Spinal cord (tissue), 10 donors: ENCODE data around the gene PRKCZ. TPM values are rescaled to one million over a fixed set of nuclear protein-coding genes. Genes with fewer than 3 reads are reported as not detected.

Source experiments
- DNase-seq, 6 donors: peaks; one replicate each; pipeline versions ENCODE4 v3.0.0 to v3.0.0-alpha.2; 2013 to 2015; ENCODE audit warnings: low spot score in 6 of 6, low read depth in 4 of 6
- H3K27ac ChIP-seq: one replicate; pipeline ENCODE4 v1.5.1; 2013; ENCODE audit warnings: low read depth, low read length, control low read depth
- H3K27me3 ChIP-seq: one replicate; pipeline ENCODE4 v1.6.1; 2013; ENCODE audit warnings: low read length; ENCODE audit not compliant: control insufficient read depth, insufficient read depth
- H3K36me3 ChIP-seq: one replicate; pipeline ENCODE4 v1.6.1; 2013; ENCODE audit warnings: low read length; ENCODE audit not compliant: control insufficient read depth, insufficient read depth
- H3K4me1 ChIP-seq: one replicate; pipeline ENCODE4 v1.6.1; 2013; ENCODE audit warnings: low read length; ENCODE audit not compliant: control insufficient read depth, insufficient read depth
- H3K4me3 ChIP-seq: one replicate; pipeline ENCODE4 v1.5.1; 2013; ENCODE audit warnings: low read depth, low read length, control low read depth
- H3K9me3 ChIP-seq: one replicate; pipeline ENCODE4 v1.6.1; 2013; ENCODE audit warnings: low read length; ENCODE audit not compliant: control insufficient read depth, insufficient read depth
- WGBS: methylation state at CpG from one replicate; pipeline ENCODE4 v1.1.5; 2013; ENCODE audit warnings: missing lambda C conversion rate; ENCODE audit not compliant: insufficient coverage; 5-methylcytosine and 5-hydroxymethylcytosine counted together
- polyA plus RNA-seq, 2 donors: library from polyadenylated mRNA; unstranded; fragments of 120-200 nt; gene quantifications; one replicate each; pipeline ENCODE4 v1.2.1, GENCODE V29; 2013; ENCODE audit not compliant: insufficient read length in 2 of 2
- total RNA-seq, 2 donors: library from RNA; depleted of rRNA in 1 of 2; stranded (reverse); fragments of 120-200 nt in 1 of 2; fragments of >200 nt in 1 of 2; gene quantifications; one replicate each; pipeline versions ENCODE4 v1.2.3 to v1.2.4, GENCODE V29; 2013 to 2014
- donor health status: healthy.

Gene PRKCZ
- total and polyA plus RNA-seq, 4 donors, result 33.2 to 131 (median 93.1) TPM

DNA sequence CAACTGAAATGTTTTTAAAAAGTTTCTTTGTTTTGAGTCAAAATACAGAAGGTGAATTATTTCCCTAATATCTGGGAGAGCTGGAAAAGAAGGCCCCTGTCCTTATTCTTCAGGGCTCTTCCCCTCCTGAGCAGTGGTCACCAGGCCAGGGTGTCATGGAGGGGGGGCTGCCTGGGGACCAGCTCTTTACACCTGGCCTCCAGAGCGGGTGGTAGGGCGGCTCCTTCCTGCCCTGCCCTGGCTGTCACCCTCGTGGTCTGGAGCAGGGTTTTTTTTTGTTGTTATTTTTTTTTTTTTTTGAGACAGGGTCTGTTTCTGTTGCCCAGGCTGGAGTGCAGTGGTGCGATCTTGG lies 184.5 kb downstream of the PRKCZ start:
- no peak overlapping the region for H3K4me3 ChIP-seq

More for the DNA sequence above, 184.5 kb downstream of the PRKCZ start:
- Histone ChIP-seq H3K27me3 (no peaks in the 10 kb centered on the region), H3K4me1 (peaks cover 97% of the 10 kb centered on the region), H3K9me3 (no peaks in the 10 kb centered on the region), H3K36me3 (peaks cover 76% of the 10 kb centered on the region), H3K27ac (peak overlapping the region; percentile 80)
- DNase-seq, result no peak
- WGBS, result no CpG with 5 or more reads among the region's 4 CpGs

Other genes starting within 250 kb of the PRKCZ start
- gene GNB1, start 159.3 kb upstream of the PRKCZ start, total RNA-seq, result 100 to 1,000 TPM; 129 to 238 TPM
- 100 to 1,000 TPM; 634 to 651 TPM for gene GNB1, start 159.3 kb upstream of the PRKCZ start, polyA plus RNA-seq
- gene CALML6, start 135.2 kb upstream of the PRKCZ start, total RNA-seq, result under 1 TPM; 0.30 to 0.83 TPM
- gene CALML6, start 135.2 kb upstream of the PRKCZ start, polyA plus RNA-seq, result 1 to 10 TPM in 1 of 2 donors, under 1 TPM in 1; 0.95 to 1.5 TPM
- 1 to 10 TPM; 1.7 to 2.2 TPM for gene TMEM52, start 131.1 kb upstream of the PRKCZ start, total RNA-seq
- 1 to 10 TPM; 8.2 to 9.0 TPM for gene TMEM52, start 131.1 kb upstream of the PRKCZ start, polyA plus RNA-seq
- 1 to 10 TPM in 1 of 2 donors, under 1 TPM in 1; 0.59 to 4.1 TPM for gene CFAP74, start 46.6 kb upstream of the PRKCZ start, total RNA-seq
- gene CFAP74, start 46.6 kb upstream of the PRKCZ start, polyA plus RNA-seq, result 1 to 10 TPM; 5.0 to 5.6 TPM
- 1 to 10 TPM in 1 of 2 donors, under 1 TPM in 1; 0.88 to 1.6 TPM for gene GABRD, start 31.1 kb upstream of the PRKCZ start, total RNA-seq
- gene GABRD, start 31.1 kb upstream of the PRKCZ start, polyA plus RNA-seq, result 1 to 10 TPM; 3.9 to 5.2 TPM
- 10 to 100 TPM; 15.5 to 27.3 TPM for gene FAAP20, start 144.4 kb downstream of the PRKCZ start, total RNA-seq
- gene FAAP20, start 144.4 kb downstream of the PRKCZ start, polyA plus RNA-seq, result 10 to 100 TPM; 87.2 to 96.8 TPM
- 10 to 100 TPM; 20.0 to 23.0 TPM for gene SKI, start 177.9 kb downstream of the PRKCZ start, total RNA-seq
- gene SKI, start 177.9 kb downstream of the PRKCZ start, polyA plus RNA-seq, result 10 to 100 TPM; 69.4 to 72.3 TPM